Measurements from ENCODE around the gene IFI6. TPM values are rescaled to one million over a fixed set of nuclear protein-coding genes. Genes with fewer than 3 reads are reported as not detected.

IFI6 gene
- total RNA-seq, 1 experiment from 2014 or later: 4.3 TPM

- H3K4me3 Mint-ChIP-seq: no peak overlapping the region
- Histone ChIP-seq H2AFZ (ENCODE audit: low read length) (no peak overlapping the region), H2AK5ac (ENCODE audit: insufficient read length, low read length) (no peak overlapping the region), H3K27ac (ENCODE audit: insufficient read length, low read depth, low read length) (no peak overlapping the region), H3K79me1 (ENCODE audit: insufficient read depth, low read depth, low read length, poor library complexity, severe bottlenecking) (no peaks in the 10 kb centered on the region), H4K91ac (ENCODE audit: insufficient read length, low read depth, low read length) (no peak overlapping the region), H2BK12ac (ENCODE audit: insufficient read length, low read depth, low read length) (no peak overlapping the region), H3K4me2 (ENCODE audit: insufficient read depth, insufficient read length, low read length) (no peak overlapping the region), H4K8ac (replicated peaks; ENCODE audit: insufficient read length, low read depth, low read length) (no peak overlapping the region), H3K4me1 (ENCODE audit: insufficient read depth, low read length) (peaks cover 6% of the 10 kb centered on the region; the same call in 1 of the 2 replicates), H2BK5ac (ENCODE audit: insufficient read length, low read length) (no peak overlapping the region), H3K18ac (ENCODE audit: insufficient read length, low read depth, low read length) (no peak overlapping the region), H3K9ac (ENCODE audit: extremely low read depth, insufficient read length, low read length) (no peak overlapping the region), H3K79me2 (ENCODE audit: insufficient read depth, low read length) (no peaks in the 10 kb centered on the region), H3K56ac (ENCODE audit: insufficient read length, low read depth, low read length) (no peak overlapping the region), H2BK15ac (ENCODE audit: low read depth, low read length) (no peak overlapping the region), H3K14ac (ENCODE audit: insufficient read depth, low read length) (no peak overlapping the region; the same call in 1 of the 2 replicates), H3K9me3 (ENCODE audit: control insufficient read depth, low read depth, low read length) (no peaks in the 10 kb centered on the region), H3T11ph (ENCODE audit: low read length) (no peak overlapping the region), H4K5ac (ENCODE audit: insufficient read length, low read depth, low read length) (no peak overlapping the region), H3K23ac (ENCODE audit: insufficient read length, low read depth, low read length) (no peak overlapping the region), H3K27me3 (ENCODE audit: insufficient read depth, low read length) (no peaks in the 10 kb centered on the region), H2BK120ac (ENCODE audit: low read depth, low read length, poor library complexity, severe bottlenecking) (no peak overlapping the region), H3K23me2 (ENCODE audit: insufficient read length, low read depth, low read length, poor library complexity, severe bottlenecking) (no peaks in the 10 kb centered on the region), H2BK20ac (ENCODE audit: low read depth, low read length, poor library complexity, severe bottlenecking) (no peak overlapping the region), H3K4ac (ENCODE audit: low read depth, low read length) (no peak overlapping the region), H4K20me1 (ENCODE audit: control insufficient read depth, insufficient read depth, insufficient read length) (no peaks in the 10 kb centered on the region)
- WGBS (ENCODE audit: extremely low coverage, insufficient read length, low lambda C conversion rate): no CpG with 5 or more reads among the region's 7 CpGs
- peaks cover 21 to 24% of the 10 kb centered on the region in 2 experiments for H3K4me1 Mint-ChIP-seq
- H3K27me3 Mint-ChIP-seq (ENCODE audit: low read depth): no peaks in the 10 kb centered on the region
- no peak for DNase-seq
- H3K27ac Mint-ChIP-seq: no peak overlapping the region
- no peaks in the 10 kb centered on the region; a peak in 1 of 5 replicates for H3K9me3 Mint-ChIP-seq
- no peak for TF ChIP-seq CTCF (conservative IDR thresholded peaks at IDR 0.05)
- no peaks in the 10 kb centered on the region for H3K36me3 Mint-ChIP-seq (ENCODE audit: insufficient read depth in 1 of 3, low read depth in 3 of 3)
These were observed 47.4 kb downstream of the IFI6 start for GRCh38 chr1:27624467-27625178.

All from H9 (cell line).